Amniotic stem cell (primary cell): ENCODE data around the gene PRPF18.

Experiments used
- DNase-seq: peaks from one replicate; lab custom pipeline; 2025; lab: John Stamatoyannopoulos, UW

PRPF18 gene

GRCh38 chr10:13669182-13669855 lies 82.6 kb downstream of the PRPF18 start:
- DNase-seq, result no peak

- no peak for DNase-seq
Measured at GRCh38 chr10:13669901-13670300, 83.1 kb downstream of the PRPF18 start.

GRCh38 chr10:13670311-13670710 lies 83.5 kb downstream of the PRPF18 start:
- no peak for DNase-seq

- no peak for DNase-seq
Measured at GRCh38 chr10:13671904-13672303, 85.1 kb downstream of the PRPF18 start.

- no peak for DNase-seq
Measured at GRCh38 chr10:13672548-13672947, 85.8 kb downstream of the PRPF18 start.

- DNase-seq, result no peak
Measured at GRCh38 chr10:13673156-13673555, 86.4 kb downstream of the PRPF18 start.

- DNase-seq, result no peak
Measured at GRCh38 chr10:13674645-13675588, 88.2 kb downstream of the PRPF18 start.

- DNase-seq, result no peak
Measured at GRCh38 chr10:13678101-13678843, 91.5 kb downstream of the PRPF18 start.
